Transverse colon (tissue), 4 donors: ENCODE measurements around the gene LAMP5.

ENCODE experiments used
- EP300 ChIP-seq: sonication (generic); formaldehyde crosslinking; IDR thresholded peaks from one replicate; pipeline ENCODE4 v1.6.1; 2017; ENCODE audit warnings: antibody characterized with exemption, low read depth
- POLR2A ChIP-seq: fragments of 450-650 bp; IDR thresholded peaks from one replicate; pipeline ENCODE4 v1.6.1; 2016; ENCODE audit warnings: antibody characterized with exemption, mild to moderate bottlenecking, moderate library complexity
- POLR2AphosphoS5 ChIP-seq, 3 donors: sonication (generic); formaldehyde crosslinking; IDR thresholded peaks; one replicate each; pipeline ENCODE4 v1.6.1; 2016; ENCODE audit warnings: antibody characterized with exemption in 3 of 3
- TF ChIP-seq, protein P1 (sequence below), 5 experiments: fragments of 200-600 bp in 3 of 5; fragments of 450-650 bp in 2 of 5; sonication (generic) in 3 of 5; IDR thresholded peaks; 1 replicate in 2 of 5; 2 replicates in 3 of 5; pipeline ENCODE4 v1.5.1; 2016 to 2017; ENCODE audit warnings: antibody characterized with exemption in 5 of 5, inconsistent platforms in 3 of 5, mild to moderate bottlenecking in 2 of 5, moderate library complexity in 1 of 5

DNA sequence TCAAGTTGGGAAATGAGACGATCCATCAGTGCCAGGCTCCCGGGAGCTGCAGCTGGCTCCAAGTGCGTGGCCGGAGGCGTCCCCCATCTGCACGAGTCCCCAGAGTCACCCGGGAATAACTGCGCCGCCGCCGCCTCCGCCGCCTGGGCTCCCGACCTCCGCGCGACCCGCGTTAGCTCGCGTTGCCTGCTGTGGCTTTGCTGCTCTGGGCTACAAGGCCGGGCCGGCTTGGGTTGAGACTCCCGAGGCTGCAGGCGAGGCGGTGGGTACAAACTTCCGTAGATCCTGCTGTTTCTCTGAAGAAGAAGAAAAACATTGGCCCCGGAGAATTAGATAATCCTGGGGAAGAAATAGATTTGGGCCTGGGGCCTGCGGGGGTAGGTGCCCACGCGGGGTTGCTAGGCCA lies 7.4 kb upstream of the LAMP5 start:
- TF ChIP-seq, protein P1, sequence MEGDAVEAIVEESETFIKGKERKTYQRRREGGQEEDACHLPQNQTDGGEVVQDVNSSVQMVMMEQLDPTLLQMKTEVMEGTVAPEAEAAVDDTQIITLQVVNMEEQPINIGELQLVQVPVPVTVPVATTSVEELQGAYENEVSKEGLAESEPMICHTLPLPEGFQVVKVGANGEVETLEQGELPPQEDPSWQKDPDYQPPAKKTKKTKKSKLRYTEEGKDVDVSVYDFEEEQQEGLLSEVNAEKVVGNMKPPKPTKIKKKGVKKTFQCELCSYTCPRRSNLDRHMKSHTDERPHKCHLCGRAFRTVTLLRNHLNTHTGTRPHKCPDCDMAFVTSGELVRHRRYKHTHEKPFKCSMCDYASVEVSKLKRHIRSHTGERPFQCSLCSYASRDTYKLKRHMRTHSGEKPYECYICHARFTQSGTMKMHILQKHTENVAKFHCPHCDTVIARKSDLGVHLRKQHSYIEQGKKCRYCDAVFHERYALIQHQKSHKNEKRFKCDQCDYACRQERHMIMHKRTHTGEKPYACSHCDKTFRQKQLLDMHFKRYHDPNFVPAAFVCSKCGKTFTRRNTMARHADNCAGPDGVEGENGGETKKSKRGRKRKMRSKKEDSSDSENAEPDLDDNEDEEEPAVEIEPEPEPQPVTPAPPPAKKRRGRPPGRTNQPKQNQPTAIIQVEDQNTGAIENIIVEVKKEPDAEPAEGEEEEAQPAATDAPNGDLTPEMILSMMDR (IDR thresholded peaks at IDR 0.05), result no peak
- TF ChIP-seq POLR2A (no peak), EP300 (no peak), POLR2AphosphoS5 (IDR thresholded peaks at IDR 0.05) (no peak)
